Spleen (tissue), 7 donors: ENCODE data around the gene SHC2.

Experiments used
- CTCF ChIP-seq, 11 experiments: fragments of 200-600 bp in 7 of 11; fragments of 450-650 bp in 4 of 11; sonication (generic) in 4 of 11; IDR thresholded peaks in 8 of 11; conservative IDR thresholded peaks in 3 of 11; 1 replicate in 7 of 11; 2 replicates in 4 of 11; pipeline versions ENCODE4 v1.4.0 to v1.8.0; 2016 to 2021; ENCODE audit warnings: antibody characterized with exemption in 11 of 11, inconsistent platforms in 4 of 11, mild to moderate bottlenecking in 1 of 11
- POLR2A ChIP-seq, 3 donors: fragments of 450-650 bp; IDR thresholded peaks; one replicate each; pipeline ENCODE4 v1.5.1; 2017; ENCODE audit warnings: antibody characterized with exemption in 3 of 3, mild to moderate bottlenecking in 1 of 3
- donor health status: DM: no; HTN: no; CAD: no; lungs with moderate emphysema.
- donor health status: DM: no; HTN: no; CAD: no.
- donor health status: DM: no; HTN: no; CAD: no.

GRCh38 chr19:485077-485476 lies 24.2 kb upstream of the SHC2 start:
- no peak for TF ChIP-seq CTCF (IDR thresholded peaks at IDR 0.05 in 8 of 11, conservative IDR thresholded peaks at IDR 0.05 in 3 of 11)
- TF ChIP-seq POLR2A (IDR thresholded peaks at IDR 0.05) = no peak
